ENCODE data around the gene MICALL2. TPM values are rescaled to one million over a fixed set of nuclear protein-coding genes. Genes with fewer than 3 reads are reported as not detected.

Gene MICALL2
- total and polyA plus RNA-seq, 2 donors (not counting 1 experiment from before 2014, with no cell fraction given) = 11.7 to 60.1 TPM

DNA sequence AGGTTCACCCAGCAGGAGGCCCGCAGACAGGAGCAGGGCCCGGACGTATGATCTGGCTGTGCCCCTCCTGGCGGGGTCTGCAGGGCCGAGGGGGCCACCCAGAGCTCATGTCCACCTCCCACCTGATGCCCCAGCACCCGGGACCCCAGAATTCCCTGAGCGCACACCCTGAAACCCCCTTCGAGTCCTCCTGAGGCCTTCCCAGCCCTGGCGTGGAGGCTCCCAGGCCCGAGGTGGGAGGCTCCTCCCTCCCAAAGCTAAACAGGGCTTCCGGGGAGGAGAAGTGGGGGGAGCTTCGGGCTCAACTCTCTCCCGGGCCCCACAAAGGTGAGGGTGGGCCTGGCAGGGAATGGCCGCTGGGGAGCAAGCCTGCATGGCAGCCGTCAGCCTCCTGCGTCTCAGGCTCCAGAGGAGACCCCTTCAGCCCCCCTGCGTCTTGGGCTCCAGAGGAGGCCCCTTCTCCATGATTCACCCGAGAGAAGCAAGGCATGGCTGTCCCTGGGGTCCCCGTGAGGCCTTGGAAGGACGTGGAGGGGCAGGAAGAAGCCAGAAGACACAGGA lies 30.2 kb downstream of the MICALL2 start:
- no peak overlapping the region for H3K27ac ChIP-seq (ENCODE audit: insufficient read depth, low read length)
- H3K9ac ChIP-seq (ENCODE audit: insufficient read depth, low read length) = no peak overlapping the region
- H3K36me3 ChIP-seq (ENCODE audit: control insufficient read depth, insufficient read depth, low read length) = peaks cover under 1% of the 10 kb centered on the region
- no peaks in the 10 kb centered on the region for H3K9me3 ChIP-seq (ENCODE audit: control insufficient read depth, insufficient read depth, low read depth, low read length)
- no peaks in the 10 kb centered on the region for H3K79me2 ChIP-seq (ENCODE audit: control insufficient read depth, insufficient read depth, low read length)
- H3K27me3 ChIP-seq (ENCODE audit: control insufficient read depth, insufficient read depth, low read length) = no peaks in the 10 kb centered on the region
- H3K4me3 ChIP-seq (replicated peaks in 1 of 4; ENCODE audit: control extremely low read depth in 1 of 4, insufficient read depth in 1 of 4, low read depth in 3 of 4, low read length in 4 of 4) = no peak overlapping the region
- TF ChIP-seq, protein P1, sequence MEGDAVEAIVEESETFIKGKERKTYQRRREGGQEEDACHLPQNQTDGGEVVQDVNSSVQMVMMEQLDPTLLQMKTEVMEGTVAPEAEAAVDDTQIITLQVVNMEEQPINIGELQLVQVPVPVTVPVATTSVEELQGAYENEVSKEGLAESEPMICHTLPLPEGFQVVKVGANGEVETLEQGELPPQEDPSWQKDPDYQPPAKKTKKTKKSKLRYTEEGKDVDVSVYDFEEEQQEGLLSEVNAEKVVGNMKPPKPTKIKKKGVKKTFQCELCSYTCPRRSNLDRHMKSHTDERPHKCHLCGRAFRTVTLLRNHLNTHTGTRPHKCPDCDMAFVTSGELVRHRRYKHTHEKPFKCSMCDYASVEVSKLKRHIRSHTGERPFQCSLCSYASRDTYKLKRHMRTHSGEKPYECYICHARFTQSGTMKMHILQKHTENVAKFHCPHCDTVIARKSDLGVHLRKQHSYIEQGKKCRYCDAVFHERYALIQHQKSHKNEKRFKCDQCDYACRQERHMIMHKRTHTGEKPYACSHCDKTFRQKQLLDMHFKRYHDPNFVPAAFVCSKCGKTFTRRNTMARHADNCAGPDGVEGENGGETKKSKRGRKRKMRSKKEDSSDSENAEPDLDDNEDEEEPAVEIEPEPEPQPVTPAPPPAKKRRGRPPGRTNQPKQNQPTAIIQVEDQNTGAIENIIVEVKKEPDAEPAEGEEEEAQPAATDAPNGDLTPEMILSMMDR (conservative IDR thresholded peaks at IDR 0.05 in 1 of 2, IDR thresholded peaks at IDR 0.05 in 1 of 2; ENCODE audit: low read depth in 1 of 2, low read length in 2 of 2) = no peak
- TF ChIP-seq EZH2 (IDR thresholded peaks at IDR 0.05; ENCODE audit: low read length, missing control alignments) = no peak
- H3K4me1 ChIP-seq (ENCODE audit: control insufficient read depth, extremely low read depth, insufficient read depth, low read length) = no peaks in the 10 kb centered on the region
- DNase-seq (ENCODE audit: low read depth in 2 of 2) = no peak
- no peak overlapping the region for H3K4me2 ChIP-seq (ENCODE audit: extremely low read depth, insufficient read depth, low read length)
- H2AFZ ChIP-seq (ENCODE audit: low read length) = no peak overlapping the region
- H4K20me1 ChIP-seq (ENCODE audit: control insufficient read depth, extremely low read depth, insufficient read depth, low read length) = no peaks in the 10 kb centered on the region

DNA sequence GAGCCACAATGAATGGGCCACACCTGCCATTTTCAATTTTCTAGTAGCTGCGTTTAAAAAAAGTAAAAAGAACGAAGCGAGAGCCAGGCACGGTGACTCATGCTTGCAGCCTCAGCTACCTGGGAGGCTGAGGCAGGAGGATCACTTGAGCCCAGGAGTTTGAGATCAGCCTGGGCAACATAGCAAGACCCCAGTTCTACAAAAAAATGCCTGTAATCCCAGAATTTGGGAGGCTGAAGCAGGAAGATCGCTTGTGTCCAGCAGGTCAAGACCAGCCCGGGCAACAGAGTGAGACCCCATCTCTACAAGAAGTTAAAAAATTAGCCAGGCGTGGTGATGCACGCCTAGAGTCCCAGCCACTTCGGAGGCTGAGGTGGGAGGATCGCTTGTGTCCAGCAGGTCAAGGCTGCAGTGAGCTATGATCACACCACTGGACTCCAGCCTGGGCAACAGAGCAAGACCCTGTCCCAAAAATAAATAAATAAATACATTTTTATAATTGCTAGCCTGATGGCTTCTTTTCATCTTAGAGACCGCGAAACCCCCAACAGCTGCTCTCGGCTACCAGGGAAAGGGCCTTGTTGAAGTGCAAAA lies 32.1 kb downstream of the MICALL2 start:
- Histone ChIP-seq H3K4me1 (ENCODE audit: control insufficient read depth, extremely low read depth, insufficient read depth, low read length) (no peaks in the 10 kb centered on the region), H3K36me3 (ENCODE audit: control insufficient read depth, insufficient read depth, low read length) (no peaks in the 10 kb centered on the region), H3K9me3 (ENCODE audit: control insufficient read depth, insufficient read depth, low read depth, low read length) (no peaks in the 10 kb centered on the region), H3K4me3 (replicated peaks in 1 of 4; ENCODE audit: control extremely low read depth in 1 of 4, insufficient read depth in 1 of 4, low read depth in 3 of 4, low read length in 4 of 4) (no peak overlapping the region), H3K4me2 (ENCODE audit: extremely low read depth, insufficient read depth, low read length) (no peak overlapping the region), H3K27me3 (ENCODE audit: control insufficient read depth, insufficient read depth, low read length) (peaks cover 11% of the 10 kb centered on the region), H3K79me2 (ENCODE audit: control insufficient read depth, insufficient read depth, low read length) (no peaks in the 10 kb centered on the region), H3K27ac (ENCODE audit: insufficient read depth, low read length) (no peak overlapping the region), H2AFZ (ENCODE audit: low read length) (no peak overlapping the region), H3K9ac (ENCODE audit: insufficient read depth, low read length) (no peak overlapping the region), H4K20me1 (ENCODE audit: control insufficient read depth, extremely low read depth, insufficient read depth, low read length) (no peaks in the 10 kb centered on the region)
- DNase-seq (ENCODE audit: low read depth in 2 of 2) = no peak
- TF ChIP-seq EZH2 (IDR thresholded peaks at IDR 0.05; ENCODE audit: low read length, missing control alignments) = no peak
- TF ChIP-seq, protein P1 (conservative IDR thresholded peaks at IDR 0.05 in 1 of 2, IDR thresholded peaks at IDR 0.05 in 1 of 2; ENCODE audit: low read depth in 1 of 2, low read length in 2 of 2) = no peak

- no peak overlapping the region for H3K9ac ChIP-seq (ENCODE audit: insufficient read depth, low read length)
- DNase-seq (ENCODE audit: low read depth in 2 of 2) = no peak
- no peak for TF ChIP-seq EZH2 (IDR thresholded peaks at IDR 0.05; ENCODE audit: low read length, missing control alignments)
- TF ChIP-seq, protein P1 (conservative IDR thresholded peaks at IDR 0.05 in 1 of 2, IDR thresholded peaks at IDR 0.05 in 1 of 2; ENCODE audit: low read depth in 1 of 2, low read length in 2 of 2) = no peak
- no peaks in the 10 kb centered on the region for H3K36me3 ChIP-seq (ENCODE audit: control insufficient read depth, insufficient read depth, low read length)
- H4K20me1 ChIP-seq (ENCODE audit: control insufficient read depth, extremely low read depth, insufficient read depth, low read length) = no peaks in the 10 kb centered on the region
- no peaks in the 10 kb centered on the region for H3K4me1 ChIP-seq (ENCODE audit: control insufficient read depth, extremely low read depth, insufficient read depth, low read length)
- peaks cover 11% of the 10 kb centered on the region for H3K27me3 ChIP-seq (ENCODE audit: control insufficient read depth, insufficient read depth, low read length)
- no peak overlapping the region for H3K4me2 ChIP-seq (ENCODE audit: extremely low read depth, insufficient read depth, low read length)
- H3K79me2 ChIP-seq (ENCODE audit: control insufficient read depth, insufficient read depth, low read length) = no peaks in the 10 kb centered on the region
- H3K4me3 ChIP-seq (replicated peaks in 1 of 4; ENCODE audit: control extremely low read depth in 1 of 4, insufficient read depth in 1 of 4, low read depth in 3 of 4, low read length in 4 of 4) = no peak overlapping the region
- H3K9me3 ChIP-seq (ENCODE audit: control insufficient read depth, insufficient read depth, low read depth, low read length) = no peaks in the 10 kb centered on the region
- H2AFZ ChIP-seq (ENCODE audit: low read length) = no peak overlapping the region
- H3K27ac ChIP-seq (ENCODE audit: insufficient read depth, low read length) = no peak overlapping the region
Observed at GRCh38 chr7:1426474-1426873, 32.8 kb downstream of the MICALL2 start.

Measured in fibroblast of lung (primary cell).